GM21390 (cell line): Measurements from ENCODE around the gene FCAMR.

ENCODE experiments used
- ATAC-seq: cut with Tn5 transposase; IDR thresholded peaks from one replicate; pipeline ENCODE4 v1.9.1; 2021; ENCODE audit not compliant: unreplicated experiment

Gene FCAMR, protein sequence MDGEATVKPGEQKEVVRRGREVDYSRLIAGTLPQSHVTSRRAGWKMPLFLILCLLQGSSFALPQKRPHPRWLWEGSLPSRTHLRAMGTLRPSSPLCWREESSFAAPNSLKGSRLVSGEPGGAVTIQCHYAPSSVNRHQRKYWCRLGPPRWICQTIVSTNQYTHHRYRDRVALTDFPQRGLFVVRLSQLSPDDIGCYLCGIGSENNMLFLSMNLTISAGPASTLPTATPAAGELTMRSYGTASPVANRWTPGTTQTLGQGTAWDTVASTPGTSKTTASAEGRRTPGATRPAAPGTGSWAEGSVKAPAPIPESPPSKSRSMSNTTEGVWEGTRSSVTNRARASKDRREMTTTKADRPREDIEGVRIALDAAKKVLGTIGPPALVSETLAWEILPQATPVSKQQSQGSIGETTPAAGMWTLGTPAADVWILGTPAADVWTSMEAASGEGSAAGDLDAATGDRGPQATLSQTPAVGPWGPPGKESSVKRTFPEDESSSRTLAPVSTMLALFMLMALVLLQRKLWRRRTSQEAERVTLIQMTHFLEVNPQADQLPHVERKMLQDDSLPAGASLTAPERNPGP

DNA sequence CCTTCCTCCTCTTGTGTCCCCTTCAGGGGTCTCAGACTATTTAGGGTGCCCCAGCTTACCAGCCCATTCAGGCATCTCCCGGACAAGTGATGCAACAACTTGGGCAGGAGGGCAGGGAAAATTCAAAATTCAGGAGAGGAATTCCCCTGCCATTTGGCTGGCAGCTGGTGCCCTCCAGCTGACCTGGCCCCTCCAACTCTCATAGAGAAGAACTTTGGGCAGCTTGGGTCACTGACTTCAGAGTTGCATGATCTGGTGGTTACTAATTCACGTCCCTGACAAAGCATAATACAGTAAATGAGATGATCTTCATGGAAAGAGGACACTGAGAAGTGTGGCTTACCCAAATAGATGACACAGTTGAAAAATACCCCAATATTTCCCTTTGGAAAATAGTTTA is at the start of gene FCAMR:
FCAMR (minus strand) TSS at position 15 of the 400 bp plus-strand sequence. CDS start 335 bp downstream, outside the sequence.
- ATAC-seq: no peak

DNA sequence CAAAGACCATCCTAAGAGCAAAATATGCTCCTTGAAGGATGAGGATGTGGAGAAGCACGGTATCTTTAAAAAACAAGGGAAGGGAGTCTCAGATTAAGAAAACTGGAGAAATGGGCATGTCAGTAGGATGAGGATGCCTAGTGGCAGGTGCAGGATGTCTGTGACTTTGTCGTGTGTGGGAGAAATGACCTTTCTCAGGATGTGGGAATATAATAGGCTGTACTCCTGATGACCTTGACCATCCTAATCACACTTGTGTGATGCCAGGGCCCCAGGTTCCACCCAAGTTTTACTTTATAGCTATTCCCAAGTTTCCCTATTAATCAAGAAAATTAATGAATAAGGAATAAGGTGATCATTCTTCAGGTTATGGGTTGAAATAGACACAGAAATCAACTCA is 49.4 kb upstream of the FCAMR start:
- ATAC-seq: no peak

DNA sequence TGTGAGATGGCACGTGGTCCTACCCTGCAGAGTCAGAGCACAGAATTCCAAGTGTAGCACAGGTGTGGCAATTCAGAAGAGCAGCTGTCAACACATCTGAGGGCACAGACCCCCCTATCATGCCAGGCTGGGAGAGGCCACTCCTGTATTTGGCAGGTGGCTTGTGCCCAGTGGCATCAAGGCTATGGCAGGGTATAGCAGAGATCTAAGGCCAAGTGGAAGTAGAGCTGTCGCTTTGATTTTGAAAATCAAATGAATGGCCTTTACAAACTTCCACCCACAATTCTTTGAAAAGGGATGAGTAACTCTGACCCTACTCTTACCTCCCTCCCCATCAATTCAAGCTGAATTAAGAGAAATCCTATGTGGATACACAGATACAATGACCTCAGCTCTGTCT is 48.9 kb upstream of the FCAMR start:
- ATAC-seq: no peak

DNA sequence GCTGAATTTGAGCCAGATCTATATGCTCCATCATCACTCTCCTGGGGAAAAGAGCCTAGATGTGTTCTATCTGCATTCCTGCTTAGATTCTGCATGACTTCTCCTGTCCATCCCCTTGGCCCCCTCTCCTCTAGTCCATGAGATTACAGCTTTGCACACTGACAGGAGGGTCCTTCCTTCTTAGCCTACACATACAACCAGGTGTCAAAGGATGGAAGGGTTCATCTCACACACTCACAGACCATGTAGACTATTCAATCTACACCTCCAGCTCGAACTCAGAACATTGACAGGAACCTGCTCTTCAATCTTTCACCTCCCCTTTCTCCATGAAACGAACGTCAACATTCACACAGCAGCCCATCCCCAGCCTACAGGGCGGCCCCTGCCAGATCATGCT is 48.4 kb upstream of the FCAMR start:
- ATAC-seq: no peak

DNA sequence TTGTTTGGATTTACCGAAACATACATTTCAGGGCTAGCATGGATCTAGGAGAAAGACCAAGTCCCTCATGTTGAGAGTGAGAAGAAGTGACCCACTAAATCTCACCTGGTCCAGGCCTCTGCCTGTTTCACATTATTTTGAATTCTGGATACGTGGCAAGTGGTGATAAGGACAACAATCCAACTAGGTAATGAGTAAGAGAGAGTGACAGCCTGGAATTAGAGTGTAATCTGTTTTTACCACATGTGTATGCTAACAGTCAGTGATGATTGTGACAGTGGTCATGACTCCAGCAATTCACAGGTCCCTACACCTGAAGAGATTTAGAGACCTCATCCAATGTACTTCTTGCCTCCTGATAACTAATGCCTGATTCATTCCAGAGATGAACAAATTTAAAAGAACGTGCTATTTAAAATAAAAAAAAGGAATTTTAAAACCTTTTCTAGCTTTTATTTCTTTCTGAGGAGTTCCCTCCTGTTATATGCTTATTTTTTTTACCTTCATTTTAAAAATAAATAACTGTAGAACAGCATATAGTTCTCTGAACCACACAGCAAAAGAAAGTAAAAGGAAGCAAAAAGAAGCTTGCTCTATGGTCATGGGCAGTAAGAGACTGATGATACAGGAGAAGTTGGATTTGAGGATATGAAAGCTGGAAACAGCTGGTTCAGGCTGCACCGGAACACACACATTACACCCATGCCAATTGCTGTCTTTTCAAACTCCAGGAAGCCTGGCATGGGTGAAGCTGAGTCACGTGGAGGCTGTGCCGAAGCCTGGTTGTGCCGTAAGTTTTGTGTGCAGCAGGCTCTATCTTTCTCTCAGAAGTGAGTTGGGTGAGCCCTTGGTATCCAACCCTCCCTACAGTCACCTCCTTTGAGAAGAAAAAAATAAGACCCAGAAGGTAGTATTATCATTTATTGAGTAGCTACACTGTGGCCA is 47.6 kb upstream of the FCAMR start:
- ATAC-seq: no peak

DNA sequence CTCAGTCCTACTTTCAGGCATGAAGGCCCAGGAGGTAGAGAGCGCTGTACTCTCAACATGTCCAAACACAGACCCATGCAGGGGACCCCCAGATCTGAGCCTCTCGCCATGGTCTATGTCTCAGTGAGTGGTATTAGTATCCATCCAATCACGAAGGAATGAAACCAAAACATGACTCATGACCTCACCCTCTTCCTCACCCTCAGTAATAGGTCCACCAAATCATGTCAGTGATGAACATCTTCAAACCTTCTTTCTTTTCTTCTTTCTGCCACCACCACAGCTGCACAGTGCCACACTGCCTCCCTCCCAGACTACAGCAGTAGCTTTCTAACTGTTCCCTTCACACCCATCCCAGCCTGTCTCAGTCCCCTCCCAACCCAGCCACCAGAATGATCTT is 45.5 kb upstream of the FCAMR start:
- ATAC-seq: no peak

DNA sequence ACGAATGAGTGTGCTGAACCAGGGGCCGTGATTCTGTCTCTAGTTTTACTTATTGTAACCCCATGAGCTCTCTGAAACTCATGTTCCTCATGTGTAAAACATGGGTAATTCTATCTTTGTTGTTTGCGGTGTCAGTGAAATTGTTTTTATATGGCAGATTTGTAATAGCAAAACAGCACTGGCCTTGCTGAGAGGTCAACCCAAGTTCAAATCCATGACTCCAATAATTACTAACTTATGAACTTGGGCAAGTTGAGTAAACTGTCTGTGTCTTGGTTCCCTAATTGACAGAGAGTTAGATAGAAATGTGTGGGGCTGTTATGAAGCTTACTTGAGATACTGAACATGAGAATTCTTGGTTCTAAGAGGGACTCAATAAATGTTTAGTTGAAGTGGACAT is 44.5 kb upstream of the FCAMR start:
- ATAC-seq: no peak

DNA sequence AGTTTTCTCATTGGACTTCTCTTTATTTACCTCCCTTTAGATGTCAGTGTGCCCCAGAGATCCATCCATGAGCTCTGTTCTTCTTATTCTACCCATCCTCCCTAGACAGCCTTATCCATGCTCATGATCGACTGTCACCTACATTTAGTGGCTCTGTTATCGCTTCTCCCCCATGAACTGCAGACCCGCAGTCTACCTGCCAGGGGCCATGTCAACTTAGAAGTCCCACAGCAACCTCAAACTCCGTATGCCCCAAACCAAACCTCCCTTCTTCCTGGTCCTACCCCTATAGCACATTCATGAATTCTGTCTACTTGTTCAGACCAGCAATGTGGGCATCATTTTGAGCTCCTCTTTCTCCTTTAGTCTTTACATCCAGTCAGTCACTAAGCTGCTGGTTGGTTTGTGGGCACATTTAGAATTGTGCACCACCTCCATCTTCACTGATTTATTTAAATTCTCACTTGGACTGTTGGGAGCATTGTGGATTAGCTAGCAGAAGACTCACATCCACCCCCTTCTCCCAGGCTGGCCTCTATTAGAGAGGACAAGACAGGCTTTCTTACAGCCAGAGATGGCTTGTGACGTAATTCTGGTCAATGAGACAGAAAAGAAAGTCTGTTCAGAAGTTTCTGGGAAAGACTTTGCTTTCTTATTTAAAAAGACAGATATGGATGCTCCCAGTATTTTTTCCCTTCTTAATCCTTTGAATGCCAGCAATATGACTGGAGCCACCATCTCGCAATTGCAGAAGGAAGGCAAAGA is 43.2 kb upstream of the FCAMR start:
- no peak for ATAC-seq

DNA sequence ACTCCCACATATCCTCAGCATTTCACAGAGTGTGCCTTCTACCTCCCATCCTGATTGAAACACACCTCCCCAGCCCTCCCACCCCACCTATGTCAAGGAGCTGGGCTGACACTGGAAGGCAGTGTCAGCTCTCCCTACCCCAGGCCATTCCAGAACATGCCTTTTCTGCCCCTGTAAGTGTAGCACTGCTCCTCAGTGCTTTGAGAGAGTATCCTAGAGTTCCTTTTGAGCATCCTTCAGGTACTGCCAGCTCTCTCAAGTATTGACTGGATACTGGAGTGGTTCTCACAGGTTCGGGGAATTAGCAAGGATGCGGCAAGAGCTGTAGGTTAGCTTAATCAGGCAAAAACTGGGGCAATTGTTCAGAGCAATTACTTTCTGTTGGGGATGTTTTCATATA is 40.5 kb upstream of the FCAMR start:
- ATAC-seq: no peak

DNA sequence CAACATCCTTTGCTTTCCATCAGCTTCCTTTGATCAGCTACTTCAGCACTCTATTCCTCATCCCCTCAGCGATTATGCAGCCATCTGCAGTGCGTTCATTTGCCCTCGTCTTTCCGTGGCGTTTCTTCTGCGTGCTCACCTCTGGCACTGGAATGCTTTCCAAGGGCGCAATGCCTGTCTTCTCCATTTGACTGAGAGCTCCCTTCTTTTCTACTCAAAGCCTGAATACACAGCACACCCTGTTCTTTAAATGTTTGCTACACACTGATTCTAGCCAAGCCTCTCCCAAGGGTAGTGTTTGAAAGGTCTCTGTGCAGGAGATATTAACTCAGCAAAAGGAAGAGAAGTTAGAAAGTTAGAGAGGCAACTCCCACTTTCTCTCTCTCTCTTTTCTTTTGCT is 39.7 kb upstream of the FCAMR start:
- ATAC-seq: no peak

DNA sequence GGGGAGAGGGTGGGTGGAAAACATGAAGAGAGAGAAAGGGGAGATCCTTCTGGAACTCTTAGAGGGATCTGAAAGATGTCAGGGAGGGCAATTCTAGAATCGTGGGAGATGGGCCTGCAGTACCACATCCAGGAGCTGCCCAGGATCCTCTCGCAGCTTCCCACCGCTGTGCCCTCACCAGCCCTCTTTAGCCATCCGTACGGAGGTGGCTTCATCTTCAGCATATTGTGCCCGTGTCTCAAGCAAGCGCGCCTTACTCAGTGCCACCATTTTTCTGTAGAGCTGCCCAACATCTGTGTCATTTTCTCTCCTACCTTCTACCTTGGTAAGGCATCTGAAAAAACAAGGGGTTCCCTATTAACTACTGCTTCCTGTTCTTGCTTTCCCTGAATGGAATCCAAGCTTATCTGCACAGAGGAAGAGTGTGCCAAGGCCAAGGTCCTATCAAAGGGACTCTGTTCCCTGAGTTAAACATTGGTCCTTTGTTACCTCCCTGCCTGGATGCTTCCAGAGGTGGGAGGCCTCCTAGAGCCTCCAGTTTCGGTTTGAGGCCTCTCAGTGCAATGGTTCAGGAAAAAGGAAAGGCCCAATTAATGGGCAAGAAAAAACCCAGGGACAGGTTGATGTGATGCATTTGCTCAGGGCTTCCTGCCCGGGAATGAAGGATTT is 39.1 kb upstream of the FCAMR start:
- no peak for ATAC-seq

DNA sequence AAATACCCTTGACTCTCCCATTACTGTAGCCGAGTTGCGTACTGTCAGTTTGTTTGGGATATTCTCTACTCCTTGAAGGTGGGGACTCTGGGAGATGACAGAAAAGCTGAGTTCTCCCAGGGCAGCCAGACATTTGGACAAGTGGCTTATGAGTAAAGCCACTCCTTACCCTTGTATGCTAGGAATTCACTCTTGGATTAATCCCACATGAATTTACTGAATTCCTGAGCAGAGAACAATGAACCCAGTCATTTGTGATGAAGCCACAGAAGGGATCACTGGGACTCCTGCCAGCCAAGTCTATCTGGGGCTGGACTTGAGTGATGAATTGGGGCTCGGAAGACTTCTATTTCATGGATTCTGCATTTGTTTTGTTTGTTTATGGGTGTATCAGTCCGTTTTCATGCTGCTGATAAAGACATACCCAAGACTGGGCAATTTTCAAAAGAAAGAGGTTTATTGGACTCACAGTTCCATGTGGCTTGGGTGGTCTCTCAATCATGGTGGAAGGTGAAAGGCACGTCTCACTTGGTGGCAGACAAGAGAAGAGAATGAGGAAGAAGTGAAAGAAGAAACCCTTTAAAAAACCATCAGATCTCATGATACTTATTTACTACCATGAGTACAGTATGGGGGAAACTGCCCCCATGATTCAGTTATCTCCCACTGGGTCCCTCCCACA is 37.2 kb upstream of the FCAMR start:
- no peak for ATAC-seq

DNA sequence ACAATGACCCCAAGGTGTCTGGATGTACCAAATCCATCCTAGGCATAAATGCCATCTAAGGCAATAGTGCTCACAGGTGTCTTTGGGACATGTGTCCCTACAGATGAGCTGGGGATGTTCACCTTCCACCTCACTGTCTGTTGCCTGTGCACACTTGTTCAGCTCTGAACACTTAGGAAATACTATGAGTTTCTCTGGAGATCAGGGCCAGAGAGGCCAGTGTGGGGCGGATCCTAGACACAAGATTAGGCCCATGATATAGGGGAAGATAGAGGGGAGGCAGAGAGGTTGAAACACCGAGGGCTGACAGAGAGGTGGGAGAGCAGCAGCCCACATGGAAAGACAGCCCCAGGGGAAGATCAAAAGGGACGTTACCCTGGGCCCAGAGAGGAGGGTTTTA is 36.7 kb upstream of the FCAMR start:
- ATAC-seq: no peak

DNA sequence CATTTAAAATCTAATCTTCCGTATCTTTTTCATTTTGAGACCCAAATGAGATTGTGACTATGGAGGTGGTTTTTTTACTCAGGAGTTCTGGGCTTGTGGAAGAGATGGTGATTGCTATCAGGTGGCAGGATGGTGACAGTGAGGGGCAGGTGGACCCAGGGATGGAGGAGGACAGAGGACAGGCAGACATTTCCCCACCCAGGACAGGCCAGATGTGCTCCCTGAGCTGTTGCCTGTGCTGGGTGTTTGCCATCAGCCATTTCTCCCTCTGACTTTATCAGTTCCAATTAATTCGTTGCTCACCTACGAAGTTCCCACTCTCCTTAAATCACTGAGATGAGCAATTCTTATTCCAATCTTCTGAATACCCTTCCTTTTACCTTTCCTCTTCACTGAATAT is 35.8 kb upstream of the FCAMR start:
- ATAC-seq: no peak

DNA sequence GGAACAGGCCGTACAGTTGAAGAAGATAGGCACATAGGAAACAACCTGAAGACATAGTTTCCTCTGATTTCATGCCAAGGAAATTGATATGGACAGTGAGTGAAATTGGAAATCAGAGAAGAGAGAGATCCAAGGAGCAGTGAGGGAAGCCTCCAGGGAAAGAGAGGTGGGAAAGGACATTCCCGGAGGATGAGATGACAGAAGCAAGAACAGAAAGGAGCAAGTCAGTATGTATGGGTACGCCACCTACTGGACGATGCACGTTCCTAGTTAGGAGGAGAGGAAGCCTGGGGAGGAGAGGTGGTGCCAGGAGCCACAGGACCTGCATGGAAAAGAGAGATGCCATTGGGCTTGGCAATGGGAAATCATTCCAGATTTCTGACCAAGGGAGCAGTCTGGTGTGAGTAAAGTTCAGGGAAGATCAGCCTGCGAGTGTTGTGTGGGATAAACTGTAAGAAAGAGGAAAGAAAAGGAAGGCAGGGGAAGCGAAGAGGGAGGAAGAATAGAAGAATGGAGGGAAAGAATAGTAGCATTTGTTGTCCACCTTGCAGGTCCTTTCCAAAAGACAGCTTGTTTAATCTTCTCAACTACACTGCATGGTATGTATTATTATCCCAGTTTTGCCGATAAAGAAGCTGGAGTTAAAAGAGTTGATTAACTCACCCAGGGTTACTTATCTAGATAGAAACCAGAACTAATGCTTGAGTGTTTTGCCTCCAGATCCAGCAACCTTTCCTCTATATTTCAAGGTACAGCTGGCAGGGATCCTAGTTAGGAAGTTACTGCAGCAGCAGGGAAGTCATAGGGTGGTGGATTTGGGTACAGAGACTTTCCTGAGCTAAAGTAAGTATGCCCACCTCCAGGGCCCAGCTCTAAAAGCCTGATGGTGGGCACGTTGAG is 34.9 kb upstream of the FCAMR start:
- ATAC-seq: no peak

DNA sequence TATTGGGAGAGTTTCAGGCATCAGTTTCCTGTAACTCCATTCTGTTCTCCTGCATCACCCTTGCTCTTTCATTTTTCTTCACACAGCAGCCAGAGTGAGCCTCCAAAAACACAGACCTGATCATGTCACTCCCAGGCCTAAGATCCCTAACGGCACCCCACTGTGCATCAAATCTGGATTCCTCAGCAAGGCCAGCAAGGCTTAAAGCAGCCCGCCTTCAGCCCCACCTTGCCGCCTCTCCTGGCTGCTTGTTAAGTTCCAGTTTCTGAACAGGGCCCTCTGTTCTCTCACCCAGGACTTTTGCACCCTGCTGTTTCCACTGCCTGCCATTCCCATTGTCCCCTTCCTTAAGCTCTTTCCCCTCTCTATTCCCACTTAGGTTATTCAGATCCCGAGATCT is 33.0 kb upstream of the FCAMR start:
- ATAC-seq: no peak

DNA sequence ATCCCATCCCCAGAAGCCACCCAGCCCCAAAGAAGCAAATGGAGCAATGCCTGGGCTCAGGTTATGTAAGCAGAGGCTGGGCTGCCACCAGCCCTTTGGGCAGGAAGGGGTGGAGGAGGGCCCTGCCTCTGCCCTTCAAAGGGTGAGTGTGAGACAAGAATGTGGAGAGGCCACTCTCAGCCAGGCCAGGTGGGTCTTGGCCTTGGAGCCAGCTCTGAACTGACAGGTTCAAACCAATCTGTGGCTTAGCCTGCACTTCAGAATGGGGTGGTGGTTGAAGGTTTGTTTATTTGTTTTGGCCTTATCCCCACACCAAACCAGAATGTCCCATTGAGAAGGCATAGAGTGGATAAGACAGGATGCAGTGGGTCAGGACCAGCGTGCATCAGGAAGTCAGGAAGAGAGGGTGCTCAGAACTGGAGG is 32.5 kb upstream of the FCAMR start:
- no peak for ATAC-seq

DNA sequence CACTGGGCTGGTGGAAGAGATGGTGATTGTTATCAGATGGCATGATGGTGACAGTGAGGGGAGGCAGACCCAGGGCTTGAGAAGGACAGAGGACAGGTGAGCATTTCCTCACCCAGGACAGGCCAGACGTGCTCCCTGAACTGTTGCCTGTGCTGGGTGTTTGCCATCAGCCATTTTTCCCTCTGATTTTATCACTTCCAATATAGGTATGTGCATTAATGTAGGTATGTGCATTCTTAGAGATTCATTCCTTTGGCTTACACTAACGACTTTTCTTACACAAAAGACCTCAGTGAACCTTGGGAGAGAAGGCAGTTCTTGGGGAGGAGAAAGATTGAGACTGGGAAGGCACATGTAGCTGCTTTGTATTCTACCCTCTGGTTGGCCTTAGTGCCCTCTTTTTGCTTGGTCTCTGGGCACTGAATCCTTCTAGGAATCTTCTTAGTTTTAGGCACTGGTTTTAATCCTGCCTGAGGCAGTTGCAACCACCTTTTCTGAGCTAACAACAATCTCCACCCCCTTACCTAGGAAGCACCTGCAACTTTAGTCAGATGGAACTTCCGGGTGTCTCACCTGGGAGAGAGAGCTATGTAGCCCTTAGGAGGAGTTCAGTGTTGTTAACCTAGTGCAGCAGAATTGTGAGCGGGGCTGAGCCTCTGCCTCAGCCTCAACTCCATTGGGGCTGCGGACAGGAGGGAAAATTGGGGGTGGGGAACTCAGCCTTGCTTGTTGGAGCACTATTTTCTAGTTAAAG is 31.4 kb upstream of the FCAMR start:
- no peak for ATAC-seq
